Breast epithelium (tissue), 4 donors: ENCODE data around the gene GSTCD. TPM values are rescaled to one million over a fixed set of nuclear protein-coding genes. Genes with fewer than 3 reads are reported as not detected.

Experiments
- DNase-seq, 2 donors: peaks; one replicate each; pipeline ENCODE4 v3.0.0-alpha.2; 2019; ENCODE audit warnings: low spot score in 2 of 2
- H3K27ac ChIP-seq, 2 donors: fragments of 200-600 bp; sonication (generic) in 1 of 2; one replicate each; pipeline ENCODE4 v1.5.1; 2016 to 2019; ENCODE audit warnings: mild to moderate bottlenecking in 1 of 2
- H3K27me3 ChIP-seq, 2 donors: fragments of 200-600 bp; sonication (generic) in 1 of 2; one replicate each; pipeline versions ENCODE4 v1.5.1 to v1.6.0; 2017 to 2019; ENCODE audit warnings: control low read depth in 1 of 2, mild to moderate bottlenecking in 1 of 2
- H3K36me3 ChIP-seq: fragments of 200-600 bp; one replicate; pipeline ENCODE4 v1.5.1; 2019
- H3K4me1 ChIP-seq, 2 donors: fragments of 200-600 bp; sonication (generic); one replicate each; pipeline ENCODE4 v1.5.1; 2016 to 2019; ENCODE audit warnings: control low read depth in 1 of 2
- H3K4me3 ChIP-seq, 3 donors: fragments of 200-600 bp; sonication (generic); 1 replicate in 2 of 3; 2 replicates in 1 of 3; pipeline ENCODE4 v1.5.1; 2016 to 2019; ENCODE audit warnings: mild to moderate bottlenecking in 3 of 3, moderate library complexity in 2 of 3
- H3K9me3 ChIP-seq, 2 donors: fragments of 200-600 bp; sonication (generic) in 1 of 2; one replicate each; pipeline ENCODE4 v1.5.1; 2016 to 2019; ENCODE audit warnings: control low read depth in 1 of 2
- POLR2A ChIP-seq: fragments of 450-650 bp; IDR thresholded peaks from one replicate; pipeline ENCODE4 v1.6.1; 2016; ENCODE audit warnings: antibody characterized with exemption, mild to moderate bottlenecking, moderate library complexity
- POLR2AphosphoS5 ChIP-seq, 3 donors: sonication (generic); formaldehyde crosslinking; IDR thresholded peaks; one replicate each; pipeline ENCODE4 v1.6.1; 2017; ENCODE audit warnings: antibody characterized with exemption in 3 of 3
- intact Hi-C: fragments of 100-400 bp; cut with DNase I; formaldehyde crosslinking; loops from one replicate; pipeline ENCODE4 v1.15.1; 2023; ENCODE audit warnings: low total_unique reads
- total RNA-seq, 3 donors: library from RNA; depleted of rRNA; stranded (reverse); fragments of >200 nt; gene quantifications; one replicate each; pipeline ENCODE4 v1.1.0, GENCODE V29; 2016
- TF ChIP-seq, protein P1 (sequence below), 3 donors: fragments of 450-650 bp; IDR thresholded peaks; one replicate each; pipeline ENCODE4 v1.5.1; 2016 to 2017; ENCODE audit warnings: antibody characterized with exemption in 3 of 3, mild to moderate bottlenecking in 3 of 3, moderate library complexity in 3 of 3

Gene GSTCD
- total RNA-seq, 3 donors from 2014 or later, result 9.0 to 23.3 (median 18.7) TPM

DNA sequence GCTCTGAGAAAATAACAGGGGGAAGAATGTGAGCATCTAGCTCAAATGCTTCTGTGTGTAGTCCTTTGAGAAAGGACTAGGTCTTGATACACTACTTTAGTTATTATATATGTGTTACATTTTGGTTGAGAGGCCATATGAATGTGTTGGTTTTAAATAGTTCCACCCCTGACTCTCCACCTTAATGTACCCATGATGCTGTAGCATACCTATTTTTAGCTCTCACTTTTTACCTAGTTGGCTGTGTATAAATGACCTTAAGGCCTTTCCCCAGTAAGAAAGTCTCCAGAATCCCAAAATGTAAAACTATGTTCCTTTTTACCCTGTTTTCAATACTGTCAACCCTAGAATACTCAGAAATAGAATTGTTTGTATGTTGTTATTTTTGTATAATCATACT lies 166.6 kb downstream of the GSTCD start:
- TF ChIP-seq, protein P1, sequence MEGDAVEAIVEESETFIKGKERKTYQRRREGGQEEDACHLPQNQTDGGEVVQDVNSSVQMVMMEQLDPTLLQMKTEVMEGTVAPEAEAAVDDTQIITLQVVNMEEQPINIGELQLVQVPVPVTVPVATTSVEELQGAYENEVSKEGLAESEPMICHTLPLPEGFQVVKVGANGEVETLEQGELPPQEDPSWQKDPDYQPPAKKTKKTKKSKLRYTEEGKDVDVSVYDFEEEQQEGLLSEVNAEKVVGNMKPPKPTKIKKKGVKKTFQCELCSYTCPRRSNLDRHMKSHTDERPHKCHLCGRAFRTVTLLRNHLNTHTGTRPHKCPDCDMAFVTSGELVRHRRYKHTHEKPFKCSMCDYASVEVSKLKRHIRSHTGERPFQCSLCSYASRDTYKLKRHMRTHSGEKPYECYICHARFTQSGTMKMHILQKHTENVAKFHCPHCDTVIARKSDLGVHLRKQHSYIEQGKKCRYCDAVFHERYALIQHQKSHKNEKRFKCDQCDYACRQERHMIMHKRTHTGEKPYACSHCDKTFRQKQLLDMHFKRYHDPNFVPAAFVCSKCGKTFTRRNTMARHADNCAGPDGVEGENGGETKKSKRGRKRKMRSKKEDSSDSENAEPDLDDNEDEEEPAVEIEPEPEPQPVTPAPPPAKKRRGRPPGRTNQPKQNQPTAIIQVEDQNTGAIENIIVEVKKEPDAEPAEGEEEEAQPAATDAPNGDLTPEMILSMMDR (IDR thresholded peaks at IDR 0.05), result no peak
- TF ChIP-seq POLR2AphosphoS5 (IDR thresholded peaks at IDR 0.05), result no peak
- TF ChIP-seq POLR2A, result no peak
- intact Hi-C loops, result no loop called here
- H3K27ac ChIP-seq, result no peak overlapping the region
- DNase-seq, result no peak
- no peaks in the 10 kb centered on the region for H3K9me3 ChIP-seq
- no peaks in the 10 kb centered on the region for H3K27me3 ChIP-seq
- H3K4me1 ChIP-seq, result no peaks in the 10 kb centered on the region
- H3K36me3 ChIP-seq, result no peaks in the 10 kb centered on the region
- H3K4me3 ChIP-seq, result no peak overlapping the region

DNA sequence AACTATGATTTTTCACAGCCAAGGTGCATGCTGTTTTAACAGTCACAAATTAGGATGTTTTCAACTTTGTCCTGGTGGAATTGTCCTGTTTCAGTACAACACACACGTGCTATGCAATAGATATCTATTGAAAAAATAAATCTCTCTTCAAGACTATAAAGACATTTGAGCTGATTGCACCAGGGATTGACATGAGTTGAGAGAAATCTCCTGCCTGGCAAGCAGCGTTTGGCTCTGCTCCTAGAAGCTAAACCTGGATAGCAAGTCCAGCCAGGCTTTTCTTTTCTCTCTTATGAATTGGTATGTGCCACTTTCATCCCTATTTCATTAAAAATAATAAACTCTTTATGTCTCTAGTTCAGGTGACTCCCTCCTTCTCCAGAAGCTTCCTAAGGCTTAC lies 170.1 kb downstream of the GSTCD start:
- H3K4me3 ChIP-seq, result no peak overlapping the region
- H3K4me1 ChIP-seq, result no peaks in the 10 kb centered on the region
- TF ChIP-seq POLR2A, result no peak
- TF ChIP-seq, protein P1 (IDR thresholded peaks at IDR 0.05), result no peak
- no peak for TF ChIP-seq POLR2AphosphoS5 (IDR thresholded peaks at IDR 0.05)
- intact Hi-C loops, result no loop called here
- H3K27ac ChIP-seq, result no peak overlapping the region
- no peaks in the 10 kb centered on the region for H3K27me3 ChIP-seq
- DNase-seq, result no peak
- H3K36me3 ChIP-seq, result no peaks in the 10 kb centered on the region
- no peaks in the 10 kb centered on the region for H3K9me3 ChIP-seq

DNA sequence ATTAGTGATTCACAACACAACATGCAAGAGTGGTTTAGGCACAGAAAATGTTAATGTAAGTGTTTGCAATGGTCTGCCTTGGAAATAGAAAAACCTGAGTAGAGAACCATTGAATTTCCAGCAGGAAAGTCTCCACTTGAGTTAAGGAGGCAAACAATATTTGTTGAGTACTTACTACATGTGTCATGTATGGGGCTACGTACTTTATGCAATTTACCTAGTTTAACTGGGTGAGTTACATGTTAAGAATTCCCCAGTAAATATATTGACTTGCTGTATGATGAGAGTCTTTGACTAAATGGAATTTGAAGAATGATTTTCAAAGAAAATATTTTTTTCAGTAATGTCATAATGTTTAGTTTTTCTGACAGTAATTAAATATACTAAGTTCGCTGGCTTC lies 178.9 kb downstream of the GSTCD start:
- Histone ChIP-seq H3K9me3 (no peaks in the 10 kb centered on the region), H3K4me1 (no peaks in the 10 kb centered on the region), H3K4me3 (no peak overlapping the region), H3K27ac (no peak overlapping the region), H3K36me3 (no peaks in the 10 kb centered on the region), H3K27me3 (no peaks in the 10 kb centered on the region)
- intact Hi-C loops, result loop anchor here (5.0 kb wide), 1 partner anchor 725 kb away; no protein-coding TSS in a partner anchor
- TF ChIP-seq POLR2A (no peak), POLR2AphosphoS5 (IDR thresholded peaks at IDR 0.05) (no peak)
- TF ChIP-seq, protein P1 (IDR thresholded peaks at IDR 0.05), result no peak
- DNase-seq, result no peak

DNA sequence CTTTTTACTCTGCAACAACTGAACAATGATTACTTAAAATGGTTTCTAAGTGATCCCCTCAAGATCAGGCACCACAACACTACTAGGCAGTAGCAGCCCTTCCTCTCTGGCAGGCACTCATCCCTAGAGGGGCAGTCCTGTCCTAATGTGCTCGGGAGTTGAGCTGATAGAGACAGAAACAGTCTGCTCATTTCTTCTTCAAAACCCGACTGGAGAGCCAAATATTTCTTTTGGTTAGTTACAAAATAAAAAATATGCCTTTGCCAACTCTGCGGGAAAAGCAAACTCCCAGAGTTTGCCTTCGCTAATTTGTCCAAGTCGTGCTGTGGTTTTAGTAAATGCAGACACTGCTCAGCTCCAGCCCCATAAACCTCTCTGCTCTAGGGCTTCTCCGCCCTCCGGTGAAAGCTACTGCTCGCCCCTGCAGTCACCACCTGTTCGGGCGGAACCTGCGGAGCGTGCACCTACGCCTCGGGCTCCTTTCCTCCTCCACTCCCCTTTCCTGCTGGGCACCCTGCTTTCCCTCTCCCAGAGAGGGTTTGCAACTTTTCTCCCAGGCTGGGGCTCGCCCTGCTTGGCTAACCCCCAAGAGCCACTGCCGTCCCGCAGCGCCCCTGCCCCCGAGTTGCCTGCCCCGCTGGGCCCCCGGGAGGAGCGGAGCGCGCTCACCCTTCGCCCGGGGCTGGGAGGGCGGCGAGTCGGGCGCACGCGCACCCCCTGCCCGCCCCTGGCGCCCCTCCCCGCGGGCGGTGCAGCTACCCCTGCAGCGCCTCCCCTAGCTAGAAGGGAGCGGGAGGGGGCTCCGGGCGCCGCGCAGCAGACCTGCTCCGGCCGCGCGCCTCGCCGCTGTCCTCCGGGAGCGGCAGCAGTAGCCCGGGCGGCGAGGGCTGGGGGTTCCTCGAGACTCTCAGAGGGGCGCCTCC lies 186.3 kb downstream of the GSTCD start, which contains the start of gene NPNT:
Gene NPNT (plus strand): TSS at position 812 of the 923 bp plus-strand sequence. CDS start 182 bp downstream, outside the sequence.
- Histone ChIP-seq H3K9me3 (no peaks in the 10 kb centered on the region), H3K27ac (peak within 1 kb of the TSS; percentile 27 to 43), H3K4me1 (no peaks in the 10 kb centered on the region), H3K36me3 (no peaks in the 10 kb centered on the region), H3K4me3 (peak within 1 kb of the TSS; percentile 47 to 71 (median 69)), H3K27me3 (no peaks in the 10 kb centered on the region)
- DNase-seq, result no peak
- TF ChIP-seq POLR2A (no peak), POLR2AphosphoS5 (IDR thresholded peaks at IDR 0.05) (no peak)
- TF ChIP-seq, protein P1 (IDR thresholded peaks at IDR 0.05), result no peak
- intact Hi-C loops, result no loop called here
